WI38 (cell line): ENCODE results near the gene DYNLRB2.

ENCODE experiments used
- H3K4me3 ChIP-seq: 2 replicates; pipeline ENCODE4 v1.5.1; 2011; ENCODE audit warnings: low read depth, mild to moderate bottlenecking, control low read depth, low read length
- CTCF ChIP-seq: IDR thresholded peaks from 2 replicates; pipeline ENCODE4 v1.5.1; 2012; ENCODE audit warnings: low read depth, mild to moderate bottlenecking, control low read depth, low read length

The DYNLRB2 gene

GRCh38 chr16:80564394-80564793 is 23.6 kb downstream of the DYNLRB2 start:
- no peak overlapping the region for H3K4me3 ChIP-seq
- no peak for TF ChIP-seq CTCF

DNA sequence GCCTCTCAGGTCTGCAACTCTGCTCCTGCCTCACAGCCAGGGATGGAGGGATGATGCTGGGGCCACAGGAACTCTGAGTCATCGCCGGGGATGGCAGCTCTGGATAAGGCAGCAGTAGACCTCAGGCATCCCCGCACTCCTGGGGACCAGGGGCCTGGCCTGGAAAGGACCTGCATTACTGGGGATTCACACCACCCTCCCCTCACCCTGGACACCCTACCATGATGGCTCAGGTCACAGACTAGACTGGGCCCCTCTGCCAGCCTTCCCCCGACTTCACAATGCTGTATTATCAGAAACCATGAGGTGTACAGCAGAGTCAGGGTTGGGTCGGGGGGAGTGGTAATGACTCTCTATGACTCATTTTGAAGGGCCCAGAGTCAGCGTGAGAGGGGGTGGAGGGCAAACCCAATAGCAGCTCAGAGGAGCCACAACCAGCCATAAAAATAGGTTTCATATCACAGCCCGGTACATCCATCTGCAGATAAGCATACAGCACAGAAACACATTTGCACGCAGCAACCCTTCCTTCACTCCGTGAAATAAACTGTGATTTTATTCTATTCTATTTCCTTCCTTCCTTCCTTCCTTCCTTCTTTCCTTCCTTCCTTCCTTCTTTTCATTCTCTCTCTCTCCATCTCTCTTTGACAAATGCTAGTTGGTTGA is 28.8 kb downstream of the DYNLRB2 start:
- no peak overlapping the region for H3K4me3 ChIP-seq
- no peak for TF ChIP-seq CTCF

DNA sequence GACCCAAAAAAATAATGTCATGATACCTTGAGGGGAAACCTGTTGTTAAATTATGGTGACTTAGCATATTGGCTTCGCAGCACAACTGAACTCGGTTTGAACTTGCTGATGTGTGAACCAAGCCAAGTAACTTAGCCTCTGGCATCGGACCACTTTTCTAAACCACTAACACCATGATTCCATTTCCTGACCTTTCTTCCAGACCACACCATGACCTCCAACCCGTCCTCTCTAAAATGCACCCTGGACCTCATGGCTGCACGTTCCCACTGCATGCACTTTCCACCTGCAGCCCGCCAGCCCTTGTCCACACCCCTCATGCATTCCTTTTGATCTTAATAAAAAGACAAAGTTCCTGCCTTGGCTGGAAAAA is 29.3 kb downstream of the DYNLRB2 start:
- no peak overlapping the region for H3K4me3 ChIP-seq
- no peak for TF ChIP-seq CTCF

GRCh38 chr16:80573700-80574120 is 32.9 kb downstream of the DYNLRB2 start:
- no peak for TF ChIP-seq CTCF

GRCh38 chr16:80576343-80576912 is 35.6 kb downstream of the DYNLRB2 start:
- TF ChIP-seq CTCF: no peak
- H3K4me3 ChIP-seq: no peak overlapping the region

More at GRCh38 chr16:80573700-80574120, 32.9 kb downstream of the DYNLRB2 start:
- H3K4me3 ChIP-seq: no peak overlapping the region

- no peak for TF ChIP-seq CTCF
These were observed 36.9 kb downstream of the DYNLRB2 start for GRCh38 chr16:80577485-80578280.

DNA sequence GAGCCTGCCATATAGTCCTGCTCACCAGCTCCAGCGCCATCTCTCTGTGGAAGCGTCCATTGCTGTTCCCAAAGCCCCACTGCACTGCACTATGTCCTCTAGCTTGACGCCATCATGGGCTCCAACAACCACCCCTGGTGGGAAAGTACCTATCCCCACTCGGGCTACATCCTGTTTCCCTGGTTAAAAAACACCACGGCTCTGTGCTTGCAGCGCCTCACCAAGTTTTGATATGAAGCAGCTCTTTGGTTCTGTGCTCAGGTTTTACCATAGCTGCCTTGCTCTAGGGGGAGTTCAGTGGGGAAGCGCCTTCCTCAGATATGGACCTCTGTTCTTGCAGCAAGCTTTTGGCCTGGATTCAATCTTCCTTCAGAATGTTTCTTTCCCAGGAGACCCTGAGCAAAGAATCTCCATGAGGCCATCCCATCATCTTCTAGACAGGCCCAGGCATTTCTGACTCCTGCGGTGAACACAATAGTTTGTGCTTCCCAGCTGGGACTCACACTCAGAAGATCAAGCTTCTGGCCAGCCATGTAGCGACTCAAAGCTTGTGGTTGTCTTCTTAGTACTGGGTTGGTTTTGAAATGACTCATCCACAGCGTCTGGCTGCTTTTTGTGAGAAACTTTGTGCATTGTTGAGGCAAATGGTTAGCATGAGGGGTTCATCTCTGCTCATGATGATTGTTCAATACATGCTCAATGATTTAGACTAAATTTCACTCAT is 39.5 kb downstream of the DYNLRB2 start:
- TF ChIP-seq CTCF: no peak
- H3K4me3 ChIP-seq: no peak overlapping the region

More at GRCh38 chr16:80577485-80578280, 36.9 kb downstream of the DYNLRB2 start:
- no peak overlapping the region for H3K4me3 ChIP-seq
